Measurements from ENCODE around the gene SEPTIN1.
A peak's percentile ranks its signal among the peaks of the same experiment; 100 is the strongest.
"Not testable (repeated sequence)": the region's sequence is repeated elsewhere in the genome, so short reads cannot be mapped to it uniquely, and the experiment has no call there.

The SEPTIN1 gene

GRCh38 chr16:30399435-30400186, 17.2 kb upstream of the SEPTIN1 start:
- no peak for DNase-seq

GRCh38 chr16:30398661-30399434, 16.5 kb upstream of the SEPTIN1 start:
- DNase-seq: no peak

- DNase-seq: no peak
Observed at GRCh38 chr16:30397776-30398660, 15.7 kb upstream of the SEPTIN1 start.

DNA sequence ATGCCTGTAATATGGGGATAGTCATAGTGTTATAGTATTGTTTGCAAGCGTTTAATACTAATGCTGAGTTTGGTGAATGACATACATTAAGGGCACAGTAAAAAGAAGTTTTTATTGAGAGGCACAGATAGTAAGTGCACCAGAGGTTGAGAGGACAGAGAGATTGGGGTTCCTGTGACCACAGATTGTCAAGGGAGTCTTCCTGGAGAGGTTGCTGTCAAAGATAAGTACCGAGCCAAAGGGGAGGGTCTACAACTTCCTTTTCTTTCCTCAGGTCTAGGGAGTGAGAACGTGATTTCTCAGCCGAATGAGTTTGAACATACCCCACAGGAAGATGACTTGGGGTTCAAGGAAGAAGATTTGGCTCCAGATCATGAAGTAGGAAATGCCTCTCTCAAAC, 14.7 kb upstream of the SEPTIN1 start:
- no peak for DNase-seq

- DNase-seq: not testable (repeated sequence)
Observed at GRCh38 chr16:30396627-30397026, 14.3 kb upstream of the SEPTIN1 start.

DNA sequence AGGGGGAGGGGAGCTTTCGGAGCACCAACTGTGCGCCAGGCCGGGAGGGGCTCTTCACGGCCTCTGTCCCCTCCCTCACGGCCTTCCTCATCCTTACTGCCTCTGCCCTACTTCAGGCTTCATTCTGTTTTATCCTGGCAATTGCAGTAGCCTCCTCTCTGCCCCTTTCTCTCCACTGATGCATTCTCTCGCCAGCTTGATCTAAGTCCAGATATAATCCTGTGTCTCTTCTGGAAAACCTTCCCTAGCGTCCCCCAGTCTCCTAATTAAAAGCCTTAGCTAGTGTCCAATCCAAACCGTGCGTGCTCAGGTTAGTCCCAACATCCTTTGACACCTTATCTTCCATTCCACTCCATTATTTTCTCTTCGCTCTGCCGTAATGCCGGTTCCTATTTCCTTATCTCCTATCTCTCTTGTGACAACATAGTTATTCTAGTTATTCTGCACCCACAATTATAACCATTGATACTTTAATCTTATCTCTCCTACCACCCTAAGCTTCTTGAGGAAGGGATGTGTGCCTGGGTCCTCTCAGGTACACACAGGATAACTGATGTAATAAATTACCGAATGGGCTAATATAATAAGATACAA, 13.7 kb upstream of the SEPTIN1 start:
- peak; percentile 45 for DNase-seq

GRCh38 chr16:30395155-30395991, 13.0 kb upstream of the SEPTIN1 start, which contains the start of gene ZNF48:
Gene ZNF48, plus strand, starts transcription at chr16:30395420. Its CDS starts 375 bp downstream, at chr16:30395795.
- DNase-seq: peak; percentile 90

- no peak for DNase-seq
Observed at GRCh38 chr16:30394592-30395154, 12.3 kb upstream of the SEPTIN1 start.

GRCh38 chr16:30383521-30383920, 1.2 kb upstream of the SEPTIN1 start:
- no peak for DNase-seq

DNA sequence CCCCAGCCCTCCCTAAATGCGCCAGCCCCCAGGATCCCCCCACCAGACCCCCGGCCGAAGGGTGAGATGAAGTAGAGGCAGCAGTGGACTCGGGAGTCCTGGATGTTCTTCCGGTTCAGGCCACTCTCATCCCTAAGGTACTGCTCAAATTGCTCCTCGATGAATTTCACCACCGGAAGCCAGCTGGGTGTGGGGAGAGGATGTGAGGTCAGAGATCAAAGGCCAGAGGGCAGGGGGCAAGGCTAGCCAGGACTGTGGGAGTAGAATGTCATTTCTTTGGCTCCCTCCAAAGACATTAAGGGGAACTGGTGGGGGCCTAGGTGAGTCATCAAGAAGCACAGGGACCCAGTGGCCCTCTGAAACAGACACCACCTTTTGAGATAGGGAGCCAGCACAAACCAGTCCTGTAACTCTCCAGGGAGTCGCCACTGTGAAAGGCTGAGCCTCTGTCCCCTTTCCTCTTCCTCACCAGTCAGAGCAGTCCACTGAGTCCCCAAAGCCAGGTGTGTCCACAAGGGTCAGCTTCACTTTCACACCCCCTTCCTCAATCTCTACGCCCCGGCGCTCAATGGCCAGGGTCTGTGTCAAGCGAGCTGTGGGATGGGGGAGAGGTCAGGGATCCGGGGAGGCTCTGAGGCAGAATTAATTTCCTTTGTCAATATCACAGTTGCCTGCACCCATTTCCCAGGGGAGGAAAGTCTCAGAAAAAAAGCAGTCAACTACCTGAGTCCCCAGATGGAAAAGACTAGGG, 895 bp downstream of the SEPTIN1 start:
- DNase-seq: no peak

DNA sequence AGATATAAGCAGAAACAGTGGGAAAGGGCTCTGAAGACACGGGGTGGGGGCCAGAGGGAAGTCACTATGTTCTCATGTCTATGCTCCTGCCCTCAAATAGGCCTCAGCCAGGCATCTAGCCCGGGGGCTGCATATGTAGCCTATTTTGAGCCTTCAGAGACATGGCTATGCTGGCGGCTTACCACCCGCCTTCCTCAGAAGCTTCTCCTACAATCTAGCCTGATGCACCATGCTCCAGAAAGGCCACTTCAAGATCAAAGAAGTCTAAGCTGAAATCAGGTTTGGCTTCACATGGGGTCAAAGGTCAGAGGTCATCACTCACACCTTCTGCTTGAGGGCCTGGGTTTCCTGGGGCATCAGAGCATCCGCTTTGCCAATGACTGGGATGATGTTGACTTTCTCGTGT, 1.6 kb downstream of the SEPTIN1 start:
- DNase-seq: no peak

DNA sequence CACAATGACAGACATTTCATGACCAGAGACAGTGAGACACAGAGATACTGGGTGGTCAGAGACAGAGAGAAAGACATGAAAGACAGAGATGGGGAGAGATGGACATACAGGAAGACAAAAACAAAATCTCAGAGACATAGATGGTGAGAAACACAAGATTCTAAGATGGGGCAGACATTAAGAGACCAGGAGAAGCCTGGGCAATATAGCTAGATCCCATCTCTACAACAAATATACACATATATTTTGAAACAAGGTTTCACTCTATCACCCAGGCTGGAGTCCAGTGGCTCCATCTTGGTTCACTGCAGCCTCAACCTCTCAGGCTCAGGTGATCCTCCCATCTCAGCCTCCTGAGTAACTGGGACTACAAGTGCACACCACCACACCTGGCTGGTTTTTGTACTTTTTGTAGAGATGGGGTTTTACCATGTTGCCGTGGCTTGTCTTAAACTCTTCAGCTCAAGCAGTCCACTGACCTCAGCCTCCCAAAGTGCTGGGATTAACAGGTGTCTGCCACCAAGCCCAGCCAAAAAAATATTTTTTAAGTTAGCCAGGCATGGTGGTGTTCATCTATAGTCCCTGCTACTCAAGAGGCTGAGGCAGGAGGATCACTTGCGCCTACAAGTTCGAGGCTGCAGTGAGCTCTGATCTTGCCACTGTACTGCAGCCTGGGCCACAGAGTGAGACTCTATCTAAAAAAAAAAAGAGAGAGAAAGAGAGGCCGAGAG, 2.1 kb downstream of the SEPTIN1 start:
- DNase-seq: no peak

- DNase-seq: no peak
Observed at GRCh38 chr16:30379158-30379783, 3.1 kb downstream of the SEPTIN1 start.

- peak; percentile 98 for DNase-seq
Observed at GRCh38 chr16:30378236-30379157, 3.9 kb downstream of the SEPTIN1 start.

DNA sequence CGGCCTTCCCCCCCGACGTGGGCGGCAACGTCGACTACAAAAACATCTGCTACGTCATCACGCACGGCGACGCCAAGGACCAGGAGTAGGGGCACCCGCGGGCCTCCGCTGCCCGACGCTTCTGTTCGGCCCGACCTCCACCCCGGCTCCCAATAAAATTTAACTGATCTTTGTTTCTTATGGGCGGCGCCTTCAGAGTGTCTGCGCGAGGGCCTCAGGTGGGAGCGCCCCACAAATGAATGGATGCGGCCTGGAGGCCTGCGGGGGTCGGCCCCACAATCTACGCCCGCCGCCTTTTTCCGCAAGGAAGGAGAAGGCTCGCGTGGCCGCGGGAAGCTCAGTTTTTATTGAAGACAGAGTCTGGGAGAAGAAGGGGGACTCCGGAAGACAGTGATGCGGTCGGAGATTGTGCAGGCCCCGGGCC, 4.5 kb downstream of the SEPTIN1 start:
- peak; percentile 89 for DNase-seq

DNA sequence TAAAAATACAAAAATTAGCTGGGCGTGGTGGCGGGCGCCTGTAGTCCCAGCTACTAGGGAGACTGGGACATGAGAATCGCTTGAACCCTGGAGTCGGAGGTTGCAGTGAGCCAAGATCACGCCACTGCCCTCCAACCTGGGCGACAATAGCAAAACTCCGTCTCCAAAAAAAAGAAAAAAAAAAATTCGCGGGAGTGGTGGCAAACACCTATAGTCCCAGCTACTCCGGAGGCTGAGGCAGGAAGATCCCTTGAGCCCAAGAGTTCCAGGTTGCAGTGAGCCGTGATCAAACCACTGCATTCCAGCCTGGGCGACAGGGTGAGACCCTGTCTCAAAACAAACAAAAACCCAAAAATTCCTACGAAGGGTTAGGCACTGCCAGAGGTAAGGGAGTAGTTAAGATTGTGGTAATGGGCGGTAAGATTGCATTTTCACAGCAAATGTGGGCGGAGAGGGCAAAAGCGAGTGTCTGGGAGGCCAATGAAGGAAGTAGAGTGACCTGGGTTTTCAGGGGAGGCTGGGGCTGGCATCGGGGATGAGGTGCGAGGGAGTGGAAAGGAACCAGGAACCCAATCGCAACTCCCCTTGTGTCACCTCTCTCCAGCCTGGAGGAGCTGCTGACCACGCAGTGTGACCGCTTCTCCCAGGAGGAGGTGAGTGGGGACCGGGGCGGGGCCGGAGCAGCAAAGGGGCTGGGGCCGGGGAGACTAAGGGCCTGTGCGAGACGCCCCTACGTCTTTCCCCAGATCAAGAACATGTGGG, 5.1 kb downstream of the SEPTIN1 start:
- DNase-seq: no peak

DNA sequence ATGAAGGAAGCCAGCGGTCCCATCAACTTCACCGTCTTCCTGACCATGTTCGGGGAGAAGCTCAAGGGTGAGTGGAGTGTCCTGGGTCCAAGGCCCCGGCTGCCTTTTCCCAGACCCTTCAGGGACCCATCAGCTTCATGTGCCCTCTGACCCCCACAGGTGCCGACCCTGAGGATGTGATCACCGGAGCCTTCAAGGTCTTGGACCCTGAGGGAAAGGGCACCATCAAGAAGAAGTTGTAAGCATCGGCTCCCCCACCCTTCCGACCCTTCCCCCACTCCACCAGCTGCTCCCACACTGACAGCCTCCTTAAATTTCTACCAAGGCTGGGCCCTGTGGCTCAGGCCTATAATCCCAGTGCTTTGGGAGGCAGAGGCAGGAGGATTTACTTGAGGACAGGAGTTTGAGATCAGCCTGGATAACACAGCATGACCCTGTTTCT, 5.9 kb downstream of the SEPTIN1 start:
- DNase-seq: no peak
